ENCODE results near the gene TRPV3.

DNA sequence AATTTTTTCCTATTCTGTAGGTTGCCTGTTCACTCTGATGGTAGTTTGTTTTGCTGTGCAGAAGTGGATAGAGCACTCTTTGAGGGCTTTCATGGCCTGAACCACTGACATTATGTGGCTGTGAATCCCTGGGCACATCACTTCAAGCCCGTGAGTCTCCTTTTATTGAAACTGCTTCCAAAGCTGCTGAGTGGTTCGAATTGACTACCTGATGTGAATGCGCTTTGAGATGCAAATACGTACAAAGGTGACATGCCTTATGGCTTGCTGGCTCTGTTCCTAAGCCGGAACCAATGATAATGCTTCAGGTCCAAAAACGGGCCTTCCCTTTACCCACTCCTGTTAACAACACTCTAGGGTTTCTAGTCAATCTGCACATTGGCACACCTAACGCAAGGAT lies 47.5 kb downstream of the TRPV3 start:
- TF ChIP-seq RAD21 (IDR thresholded peaks at IDR 0.05) (no peak), CTCF (IDR thresholded peaks at IDR 0.05; ENCODE audit: low read depth, low read length, missing input control) (no peak), ZBTB33 (IDR thresholded peaks at IDR 0.05) (no peak), SP1 (IDR thresholded peaks at IDR 0.05) (no peak), EGR1 (IDR thresholded peaks at IDR 0.05; ENCODE audit: low read depth in 2 of 2) (no peak), GABPA (IDR thresholded peaks at IDR 0.05 in 1 of 2, conservative IDR thresholded peaks at IDR 0.05 in 1 of 2) (no peak)
